Kidney epithelial cell (primary cell): ENCODE results near the gene ABCA2. TPM values are rescaled to one million over a fixed set of nuclear protein-coding genes. Genes with fewer than 3 reads are reported as not detected.

ENCODE experiments used
- DNase-seq: peaks from one replicate; pipeline ENCODE4 v3.0.0-alpha.2; 2010; ENCODE audit warnings: low read depth
- H3K27me3 ChIP-seq: 2 replicates; pipeline ENCODE4 v1.6.0; 2011; ENCODE audit warnings: low read length; ENCODE audit not compliant: control insufficient read depth, insufficient read depth
- H3K36me3 ChIP-seq: 2 replicates; pipeline ENCODE4 v1.5.1; 2011; ENCODE audit warnings: low read length; ENCODE audit not compliant: control insufficient read depth, insufficient read depth
- H3K4me3 ChIP-seq: 2 replicates; pipeline ENCODE4 v1.5.1; 2011; ENCODE audit warnings: low read depth, mild to moderate bottlenecking, control low read depth, low read length
- total RNA-seq: library from RNA; depleted of rRNA; stranded (reverse); fragments of >200 nt; gene quantifications from 2 replicates; pipeline ENCODE4 v1.2.3, GENCODE V29; 2015
- TF ChIP-seq, protein P1 (sequence below): IDR thresholded peaks from 2 replicates; pipeline ENCODE4 v1.5.1; 2011; ENCODE audit warnings: mild to moderate bottlenecking, moderate library complexity, low read length, control low read depth, inconsistent platforms; ENCODE audit not compliant: insufficient read depth, poor library complexity, severe bottlenecking

The ABCA2 gene
- total RNA-seq, 1 donor from 2014 or later: 5.3 TPM

DNA sequence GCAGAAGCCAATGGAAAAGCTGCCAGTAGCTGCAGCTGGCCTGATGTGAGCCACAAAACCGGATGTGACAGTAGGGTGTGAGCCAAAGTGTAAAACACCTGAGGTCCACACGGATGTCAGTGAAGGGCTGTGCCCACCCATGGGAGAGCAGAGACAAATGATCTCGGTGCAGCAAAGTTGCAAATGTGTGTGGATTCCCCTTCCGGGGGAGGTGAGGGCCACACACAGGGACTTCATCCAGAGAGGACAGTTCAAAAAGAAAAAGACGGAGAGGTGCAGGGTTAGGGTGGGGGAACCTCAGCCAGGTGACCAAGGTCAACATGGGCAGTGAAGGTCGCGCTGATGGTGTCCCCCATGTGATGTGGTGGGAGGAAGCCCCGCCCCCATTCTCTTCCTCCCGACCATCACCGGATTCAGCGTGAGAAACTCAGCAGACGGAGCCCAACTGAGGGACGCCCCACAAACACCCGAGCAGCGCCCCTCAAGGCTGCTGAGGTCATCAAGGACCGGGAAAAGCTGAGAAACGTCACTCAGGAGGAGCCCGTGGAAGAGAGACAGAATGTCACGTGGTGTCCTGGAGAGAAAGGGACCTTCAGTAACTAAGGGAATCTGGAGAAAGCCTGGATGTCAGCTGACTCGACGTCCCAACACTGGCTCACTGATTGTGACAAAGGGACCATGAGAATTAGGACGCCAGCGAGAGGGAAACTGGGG is 62.1 kb downstream of the ABCA2 start:
- TF ChIP-seq, protein P1, sequence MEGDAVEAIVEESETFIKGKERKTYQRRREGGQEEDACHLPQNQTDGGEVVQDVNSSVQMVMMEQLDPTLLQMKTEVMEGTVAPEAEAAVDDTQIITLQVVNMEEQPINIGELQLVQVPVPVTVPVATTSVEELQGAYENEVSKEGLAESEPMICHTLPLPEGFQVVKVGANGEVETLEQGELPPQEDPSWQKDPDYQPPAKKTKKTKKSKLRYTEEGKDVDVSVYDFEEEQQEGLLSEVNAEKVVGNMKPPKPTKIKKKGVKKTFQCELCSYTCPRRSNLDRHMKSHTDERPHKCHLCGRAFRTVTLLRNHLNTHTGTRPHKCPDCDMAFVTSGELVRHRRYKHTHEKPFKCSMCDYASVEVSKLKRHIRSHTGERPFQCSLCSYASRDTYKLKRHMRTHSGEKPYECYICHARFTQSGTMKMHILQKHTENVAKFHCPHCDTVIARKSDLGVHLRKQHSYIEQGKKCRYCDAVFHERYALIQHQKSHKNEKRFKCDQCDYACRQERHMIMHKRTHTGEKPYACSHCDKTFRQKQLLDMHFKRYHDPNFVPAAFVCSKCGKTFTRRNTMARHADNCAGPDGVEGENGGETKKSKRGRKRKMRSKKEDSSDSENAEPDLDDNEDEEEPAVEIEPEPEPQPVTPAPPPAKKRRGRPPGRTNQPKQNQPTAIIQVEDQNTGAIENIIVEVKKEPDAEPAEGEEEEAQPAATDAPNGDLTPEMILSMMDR: no peak
- H3K27me3 ChIP-seq: peaks cover 7% of the 10 kb centered on the region
- DNase-seq: no peak
- no peak overlapping the region for H3K4me3 ChIP-seq
- H3K36me3 ChIP-seq: no peaks in the 10 kb centered on the region

DNA sequence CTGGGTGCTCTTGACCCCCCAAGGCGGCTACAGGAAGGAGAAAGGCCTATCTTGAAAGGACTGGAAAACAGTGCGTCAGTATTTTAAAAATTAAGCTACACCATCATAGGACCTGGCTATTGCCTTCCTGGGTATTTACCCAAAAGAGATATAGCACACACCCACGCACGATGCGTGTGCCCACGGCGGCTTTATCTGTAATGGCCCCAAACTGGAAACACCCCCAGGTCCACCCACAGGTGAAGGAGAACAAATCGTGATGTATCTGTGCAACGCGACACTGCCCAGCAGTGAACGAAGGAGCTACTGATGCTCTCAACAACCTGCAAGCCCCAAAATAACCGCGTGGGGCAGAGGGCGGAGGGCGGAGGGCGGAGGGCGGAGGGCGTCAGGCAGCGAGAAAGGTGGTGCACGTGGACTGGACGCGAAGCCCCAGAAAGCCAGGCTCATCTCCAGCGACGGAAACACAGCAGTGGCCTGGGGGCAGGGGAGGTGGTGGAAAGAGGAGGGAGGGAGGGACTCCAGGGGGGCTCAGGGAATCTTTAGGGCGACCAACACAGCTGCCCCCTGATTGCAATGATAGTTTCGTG is 63.1 kb downstream of the ABCA2 start:
- Histone ChIP-seq H3K36me3 (no peaks in the 10 kb centered on the region), H3K27me3 (peaks cover 5% of the 10 kb centered on the region), H3K4me3 (no peak overlapping the region)
- TF ChIP-seq, protein P1: no peak
- no peak for DNase-seq

DNA sequence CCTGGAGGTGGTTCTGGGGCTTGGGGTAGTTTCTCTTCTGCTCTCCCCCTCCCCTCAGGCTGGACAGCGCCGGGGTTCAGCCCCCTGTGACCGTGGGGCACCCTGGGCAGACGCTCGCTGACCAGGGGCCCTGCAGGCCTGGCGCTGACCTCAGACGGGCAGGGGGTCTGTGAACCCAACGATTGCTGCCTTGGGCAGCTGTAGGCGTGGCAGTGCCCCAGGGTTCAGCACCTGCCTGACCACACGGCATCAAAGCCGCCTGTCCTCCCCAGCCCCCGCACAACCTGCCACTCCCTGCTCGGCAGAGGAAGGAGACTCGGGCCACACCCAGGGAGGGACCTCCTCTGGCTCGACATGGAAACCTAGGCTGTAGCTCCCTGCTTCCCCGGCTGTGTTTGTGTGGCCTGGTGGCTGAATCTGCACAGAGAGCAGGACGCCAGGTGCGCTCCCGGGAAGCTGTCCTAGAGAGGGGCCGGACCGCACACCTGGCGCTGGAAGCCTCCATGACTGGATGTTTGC is 63.8 kb downstream of the ABCA2 start:
- DNase-seq: no peak
- no peaks in the 10 kb centered on the region for H3K36me3 ChIP-seq
- TF ChIP-seq, protein P1: no peak
- H3K27me3 ChIP-seq: peaks cover 5% of the 10 kb centered on the region
- H3K4me3 ChIP-seq: no peak overlapping the region

DNA sequence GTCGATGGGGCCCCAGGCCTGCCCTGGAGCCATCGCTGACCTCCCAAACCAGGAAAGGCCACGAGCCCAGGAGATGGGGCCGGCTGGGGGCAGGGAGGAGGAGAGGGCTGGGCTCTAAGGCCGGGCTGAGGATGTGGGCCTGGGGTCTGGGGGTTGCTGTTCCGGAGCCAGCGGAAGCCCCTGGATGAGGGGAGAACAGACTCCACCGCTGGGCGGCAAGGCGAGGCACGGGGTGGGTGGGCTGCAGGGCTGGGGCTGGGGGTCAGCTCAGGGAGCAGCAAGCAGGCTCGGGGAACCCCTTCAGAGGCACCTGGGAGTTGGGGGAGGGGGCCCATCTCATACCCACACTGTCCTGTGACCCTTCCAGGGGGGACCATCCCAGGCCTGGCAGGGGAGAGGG is 64.3 kb downstream of the ABCA2 start:
- Histone ChIP-seq H3K4me3 (no peak overlapping the region), H3K27me3 (peaks cover 5% of the 10 kb centered on the region), H3K36me3 (no peaks in the 10 kb centered on the region)
- TF ChIP-seq, protein P1: no peak
- DNase-seq: no peak

DNA sequence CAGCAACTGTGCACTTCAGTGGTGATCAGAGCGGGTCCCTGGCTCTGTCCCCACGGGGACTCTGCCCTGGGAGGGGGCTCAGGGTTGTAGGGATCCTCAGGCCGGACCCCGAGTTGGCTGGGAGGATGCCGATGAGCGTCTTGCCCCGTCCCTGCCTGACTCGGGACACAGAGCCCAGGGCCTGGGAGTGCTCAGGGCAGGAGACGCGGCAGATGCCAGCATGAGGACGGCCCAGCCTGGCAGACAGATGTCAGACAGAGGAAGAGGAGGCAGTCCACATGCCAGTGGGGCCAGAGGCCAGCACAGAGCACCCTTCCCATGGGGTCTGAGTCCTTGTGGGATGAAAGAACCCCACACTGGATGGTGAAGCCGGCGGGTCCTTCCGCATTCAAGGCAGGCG is 64.7 kb downstream of the ABCA2 start:
- Histone ChIP-seq H3K4me3 (no peak overlapping the region), H3K27me3 (peaks cover 5% of the 10 kb centered on the region), H3K36me3 (no peaks in the 10 kb centered on the region)
- no peak for DNase-seq
- TF ChIP-seq, protein P1: no peak
